Mononuclear cell (primary cell): Measurements from ENCODE around the gene GALNT13. TPM values are rescaled to one million over a fixed set of nuclear protein-coding genes. Genes with fewer than 3 reads are reported as not detected.

Source experiments
- H3K27me3 ChIP-seq: 2 replicates; pipeline ENCODE4 v1.6.0; 2011; ENCODE audit warnings: low read length, control low read depth; ENCODE audit not compliant: insufficient read depth
- H3K4me1 ChIP-seq: 2 replicates; pipeline ENCODE4 v1.5.1; 2011; ENCODE audit warnings: mild to moderate bottlenecking, low read length, control low read depth; ENCODE audit not compliant: insufficient read depth
- H3K4me3 ChIP-seq: 2 replicates; pipeline ENCODE4 v1.5.1; 2011; ENCODE audit warnings: mild to moderate bottlenecking, low read length, moderate library complexity
- H3K9me3 ChIP-seq: 2 replicates; pipeline ENCODE4 v1.5.1; 2011; ENCODE audit warnings: low read depth, mild to moderate bottlenecking, control low read depth, low read length
- total RNA-seq: library from RNA; depleted of rRNA; stranded (reverse); fragments of >200 nt; gene quantifications from one replicate; pipeline ENCODE4 v1.2.3, GENCODE V29; 2012

The GALNT13 gene
- total RNA-seq, 1 donor, result 0.21 TPM

DNA sequence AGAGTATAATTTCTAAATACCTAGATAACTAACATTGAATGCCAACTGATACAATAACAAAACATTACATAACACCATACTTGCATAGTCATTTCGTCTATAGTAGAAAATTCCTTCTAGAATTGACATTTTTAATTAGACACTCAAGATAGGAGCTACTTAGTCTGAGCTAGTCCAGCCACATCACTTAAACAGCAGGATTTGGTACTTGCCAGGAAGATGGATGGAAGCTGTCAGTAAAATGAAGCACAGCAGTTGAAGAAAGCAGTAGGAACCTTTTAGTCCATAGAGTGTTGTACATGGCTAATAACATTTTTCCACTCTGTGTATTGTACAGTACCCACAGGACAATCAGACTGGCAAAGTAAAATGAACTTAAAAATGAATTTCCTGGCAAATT is 372.0 kb downstream of the GALNT13 start:
- Histone ChIP-seq H3K27me3 (no peaks in the 10 kb centered on the region), H3K4me1 (no peaks in the 10 kb centered on the region), H3K4me3 (no peak overlapping the region)

DNA sequence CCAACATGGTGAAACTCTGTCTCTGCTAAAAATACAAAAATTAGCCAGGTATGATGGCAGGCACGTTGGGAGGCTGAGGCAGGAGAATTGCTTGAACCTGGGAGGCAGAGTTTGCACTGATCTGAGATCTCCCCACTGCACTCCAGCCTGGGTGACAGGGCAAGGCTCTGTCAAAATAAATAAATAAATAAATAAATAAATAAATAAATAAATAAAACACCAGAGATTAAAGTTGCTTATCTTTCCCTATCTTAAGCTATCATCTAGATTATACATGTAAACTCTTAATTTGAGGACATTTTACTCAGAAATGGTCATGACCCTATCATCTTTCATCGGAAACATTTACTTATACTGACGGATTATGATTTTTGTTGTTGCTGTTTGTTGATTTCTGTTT is 373.2 kb downstream of the GALNT13 start:
- Histone ChIP-seq H3K4me1 (no peaks in the 10 kb centered on the region), H3K27me3 (no peaks in the 10 kb centered on the region), H3K9me3 (no peaks in the 10 kb centered on the region), H3K4me3 (no peak overlapping the region)

More for the DNA sequence above, 372.0 kb downstream of the GALNT13 start:
- no peaks in the 10 kb centered on the region for H3K9me3 ChIP-seq

- Histone ChIP-seq H3K27me3 (no peaks in the 10 kb centered on the region), H3K4me1 (no peaks in the 10 kb centered on the region), H3K4me3 (no peak overlapping the region), H3K9me3 (no peaks in the 10 kb centered on the region)
These were observed 375.8 kb downstream of the GALNT13 start for GRCh38 chr2:154247503-154247902.

DNA sequence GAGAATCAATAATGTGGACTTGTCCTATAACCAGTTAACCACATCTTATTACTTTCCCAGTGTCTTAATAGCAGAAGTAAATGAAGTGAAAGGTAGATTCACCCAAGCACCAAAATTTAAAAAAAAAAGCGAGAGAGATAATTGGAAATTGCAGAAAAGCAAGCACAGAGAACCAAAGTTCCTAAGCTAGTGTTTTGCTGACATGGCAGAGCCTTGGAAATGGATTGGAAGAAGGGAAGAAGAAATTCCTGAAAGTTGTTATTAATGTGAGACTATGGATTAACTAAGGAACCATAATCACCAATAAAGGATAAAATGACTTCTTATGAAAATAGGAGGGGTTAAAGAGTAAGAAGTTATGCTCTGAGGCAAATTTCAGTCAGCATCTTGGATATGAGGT is 384.4 kb downstream of the GALNT13 start:
- Histone ChIP-seq H3K4me3 (no peak overlapping the region), H3K9me3 (no peaks in the 10 kb centered on the region), H3K27me3 (no peaks in the 10 kb centered on the region), H3K4me1 (no peaks in the 10 kb centered on the region)

DNA sequence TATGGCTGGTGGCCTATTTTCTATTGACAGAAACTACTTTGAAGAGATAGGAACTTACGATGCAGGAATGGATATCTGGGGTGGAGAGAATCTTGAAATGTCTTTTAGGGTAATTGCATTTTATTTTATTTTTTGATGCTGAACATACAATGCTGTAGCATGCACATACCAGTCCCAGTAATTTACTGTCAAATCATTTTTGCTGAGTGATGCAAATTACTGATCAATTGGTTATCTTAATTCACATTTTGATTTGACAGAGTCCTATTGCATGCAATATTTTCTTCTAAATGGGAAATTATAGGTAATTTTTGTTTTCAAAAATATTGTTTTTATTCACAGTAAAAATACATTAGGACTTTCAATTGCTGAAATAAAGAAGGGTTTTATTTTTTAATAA is 387.3 kb downstream of the GALNT13 start:
- no peak overlapping the region for H3K4me3 ChIP-seq
- H3K4me1 ChIP-seq, result no peaks in the 10 kb centered on the region
- no peaks in the 10 kb centered on the region for H3K9me3 ChIP-seq
- H3K27me3 ChIP-seq, result no peaks in the 10 kb centered on the region

DNA sequence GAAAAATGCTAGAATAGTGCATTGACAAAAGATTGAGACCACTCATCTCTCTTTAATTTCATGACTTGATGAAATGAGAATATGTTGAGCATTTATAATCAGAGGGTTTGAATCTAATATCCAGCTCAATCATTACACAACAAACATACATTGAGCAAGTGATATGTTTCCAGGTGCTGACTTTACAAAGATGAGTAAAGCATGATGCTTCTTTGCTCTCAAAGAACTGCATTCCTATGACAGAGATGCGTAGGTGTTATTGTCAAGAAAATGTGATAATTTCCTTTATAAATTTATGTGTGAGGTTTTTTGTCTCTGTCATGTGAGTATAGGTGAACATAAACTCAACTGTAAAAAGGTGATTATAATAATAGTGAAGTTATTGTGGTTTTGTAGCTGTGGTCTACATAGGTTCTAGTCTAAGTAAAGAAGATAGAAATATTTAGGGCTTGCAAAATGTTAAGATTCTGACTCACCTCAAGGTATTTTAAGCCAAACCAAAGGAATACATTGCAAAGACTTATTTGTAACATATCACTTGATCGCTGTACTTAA is 389.8 kb downstream of the GALNT13 start:
- no peaks in the 10 kb centered on the region for H3K9me3 ChIP-seq
- no peaks in the 10 kb centered on the region for H3K27me3 ChIP-seq
- no peaks in the 10 kb centered on the region for H3K4me1 ChIP-seq
- no peak overlapping the region for H3K4me3 ChIP-seq

GRCh38 chr2:154263206-154263605 is 391.5 kb downstream of the GALNT13 start:
- no peak overlapping the region for H3K4me3 ChIP-seq

DNA sequence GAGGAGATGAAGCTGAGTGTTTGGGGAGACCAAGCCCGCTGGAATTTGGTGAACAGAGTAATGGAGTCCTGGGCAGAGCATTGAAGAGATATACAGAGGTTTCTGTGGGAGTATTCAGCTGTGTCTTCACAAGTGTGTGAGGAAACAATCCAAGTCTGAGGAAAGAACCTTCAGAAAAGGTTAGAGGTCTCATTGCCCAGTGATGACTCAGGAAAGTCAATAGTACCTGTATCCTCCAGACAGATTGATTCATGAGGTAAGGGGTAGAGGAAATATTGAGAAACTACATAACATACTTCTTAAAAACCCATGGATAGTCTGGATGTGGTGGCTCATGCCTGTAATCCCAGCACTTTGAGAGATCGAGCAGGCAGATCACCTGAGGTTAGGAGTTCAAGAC is 392.3 kb downstream of the GALNT13 start:
- Histone ChIP-seq H3K4me3 (no peak overlapping the region), H3K4me1 (no peaks in the 10 kb centered on the region), H3K27me3 (no peaks in the 10 kb centered on the region), H3K9me3 (no peaks in the 10 kb centered on the region)

More at GRCh38 chr2:154263206-154263605, 391.5 kb downstream of the GALNT13 start:
- H3K27me3 ChIP-seq, result no peaks in the 10 kb centered on the region
- H3K9me3 ChIP-seq, result no peaks in the 10 kb centered on the region
- H3K4me1 ChIP-seq, result no peaks in the 10 kb centered on the region

DNA sequence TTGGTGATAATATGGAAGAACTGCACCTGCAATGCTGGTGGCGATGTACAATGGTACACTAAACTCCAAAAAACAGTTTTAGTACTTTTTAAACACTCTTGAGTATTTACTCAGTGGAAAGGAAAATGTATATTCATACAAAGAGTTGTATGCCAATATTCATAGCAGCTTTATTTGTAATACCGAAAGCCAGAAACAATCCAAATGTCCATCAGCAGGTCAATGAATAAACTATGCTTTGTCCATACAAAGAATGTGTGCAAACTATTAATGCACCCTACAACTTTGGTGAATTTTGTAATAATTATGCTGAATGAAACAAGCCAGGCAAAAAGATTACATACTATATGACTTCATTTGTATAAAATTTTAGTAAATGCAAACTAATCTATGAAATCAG is 396.3 kb downstream of the GALNT13 start:
- no peaks in the 10 kb centered on the region for H3K9me3 ChIP-seq
- no peaks in the 10 kb centered on the region for H3K4me1 ChIP-seq
- H3K27me3 ChIP-seq, result no peaks in the 10 kb centered on the region
- no peak overlapping the region for H3K4me3 ChIP-seq

- Histone ChIP-seq H3K4me1 (no peaks in the 10 kb centered on the region), H3K4me3 (no peak overlapping the region), H3K9me3 (no peaks in the 10 kb centered on the region), H3K27me3 (no peaks in the 10 kb centered on the region)
These were observed 408.8 kb downstream of the GALNT13 start for GRCh38 chr2:154280543-154280942.

DNA sequence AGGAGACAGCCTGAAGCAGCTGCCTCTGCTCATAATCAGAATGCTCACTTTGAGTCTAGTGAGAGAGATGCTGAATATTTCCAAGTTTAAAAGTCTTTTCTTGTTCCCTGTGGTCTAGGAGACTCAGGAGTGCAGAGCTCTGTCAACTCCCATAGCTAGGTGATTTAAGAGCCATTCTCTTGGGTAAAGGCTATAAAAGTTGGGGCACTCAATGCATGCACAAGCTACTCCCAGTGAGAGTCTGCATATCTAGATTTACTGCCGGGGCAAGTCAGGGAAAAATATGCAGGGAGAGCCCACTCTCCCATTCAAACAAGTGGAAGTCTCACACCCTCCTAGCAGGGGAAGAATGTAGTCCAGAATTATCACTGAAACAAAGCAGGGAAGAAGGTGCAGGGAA is 418.1 kb downstream of the GALNT13 start:
- H3K27me3 ChIP-seq, result no peaks in the 10 kb centered on the region
- H3K4me3 ChIP-seq, result no peak overlapping the region
- H3K9me3 ChIP-seq, result no peaks in the 10 kb centered on the region
- no peaks in the 10 kb centered on the region for H3K4me1 ChIP-seq

GRCh38 chr2:154291511-154291910 is 419.8 kb downstream of the GALNT13 start:
- H3K4me3 ChIP-seq, result no peak overlapping the region
- H3K27me3 ChIP-seq, result no peaks in the 10 kb centered on the region
- H3K9me3 ChIP-seq, result no peaks in the 10 kb centered on the region
- H3K4me1 ChIP-seq, result no peaks in the 10 kb centered on the region

DNA sequence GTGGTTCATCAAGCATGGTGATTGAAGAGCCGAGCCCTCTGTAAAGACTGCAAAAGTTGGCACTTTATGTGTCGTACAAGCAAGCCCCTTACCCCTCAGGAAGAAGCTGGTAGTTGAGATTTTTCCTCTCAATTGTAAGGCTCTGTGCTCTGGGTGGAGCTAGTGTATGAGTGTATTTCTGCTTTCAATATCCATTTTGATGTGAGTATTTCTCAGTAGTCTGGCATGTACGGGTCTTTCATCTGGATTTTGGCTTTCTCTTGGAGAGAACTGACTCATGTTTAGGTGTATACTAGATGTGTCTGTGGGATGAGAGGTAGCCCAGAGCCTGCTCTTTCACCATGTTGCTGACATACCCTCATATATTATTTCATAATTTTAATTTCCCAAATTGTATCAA is 420.2 kb downstream of the GALNT13 start:
- no peak overlapping the region for H3K4me3 ChIP-seq
- no peaks in the 10 kb centered on the region for H3K9me3 ChIP-seq
- no peaks in the 10 kb centered on the region for H3K4me1 ChIP-seq
- H3K27me3 ChIP-seq, result no peaks in the 10 kb centered on the region

DNA sequence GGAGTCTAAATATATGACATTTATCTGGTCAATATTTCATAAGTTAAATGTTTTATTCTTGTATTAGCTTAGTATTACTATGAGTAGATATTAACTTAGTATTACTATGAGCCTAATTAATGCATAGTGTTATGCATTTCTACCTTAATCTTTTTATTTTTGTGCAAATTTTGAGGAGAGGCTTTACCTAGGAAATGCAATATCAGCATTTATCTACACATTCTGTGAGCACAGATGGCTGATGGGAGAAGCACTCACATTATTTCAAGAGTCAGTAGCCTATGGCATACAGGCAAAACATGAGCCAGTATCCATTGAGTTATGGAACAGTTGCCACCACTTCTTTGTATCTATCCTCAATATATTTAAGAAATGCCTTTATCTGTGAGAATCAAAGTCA is 422.1 kb downstream of the GALNT13 start:
- no peaks in the 10 kb centered on the region for H3K9me3 ChIP-seq
- no peaks in the 10 kb centered on the region for H3K27me3 ChIP-seq
- H3K4me1 ChIP-seq, result no peaks in the 10 kb centered on the region
- H3K4me3 ChIP-seq, result no peak overlapping the region

DNA sequence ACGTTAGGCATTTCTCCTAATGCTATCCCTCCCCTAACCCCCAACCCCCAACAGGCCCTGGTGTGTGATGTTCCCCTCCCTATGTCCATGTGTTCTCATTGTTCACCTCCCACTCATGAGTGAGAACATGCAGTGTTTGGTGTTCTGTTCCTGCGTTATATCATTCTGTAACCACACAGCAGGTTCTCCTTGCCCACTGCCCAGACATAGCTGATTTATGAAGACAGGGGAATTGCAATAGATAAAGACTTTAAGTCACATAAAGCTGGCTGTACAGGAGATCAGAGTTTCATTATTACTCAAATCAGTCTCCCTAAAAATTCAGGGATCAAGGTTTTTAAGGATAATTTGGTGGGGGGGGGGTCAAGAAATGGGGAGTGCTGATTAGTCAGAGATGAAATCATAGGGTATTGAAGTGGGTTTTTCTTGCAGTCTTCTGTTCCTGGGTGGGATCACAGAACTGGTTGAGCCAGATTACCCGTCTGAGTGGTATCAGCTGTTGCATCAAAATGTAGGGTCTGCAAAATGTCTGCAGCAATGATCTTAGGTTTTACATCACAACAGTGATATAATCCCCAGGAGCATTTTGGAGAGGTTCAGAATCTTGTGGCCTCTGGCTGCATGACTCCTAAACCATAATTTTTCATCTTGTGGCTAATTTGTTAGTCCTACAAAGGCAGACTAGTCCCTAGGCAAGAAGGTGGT is 434.7 kb downstream of the GALNT13 start:
- H3K4me1 ChIP-seq, result no peaks in the 10 kb centered on the region
- no peak overlapping the region for H3K4me3 ChIP-seq
- H3K9me3 ChIP-seq, result no peaks in the 10 kb centered on the region
- H3K27me3 ChIP-seq, result no peaks in the 10 kb centered on the region

DNA sequence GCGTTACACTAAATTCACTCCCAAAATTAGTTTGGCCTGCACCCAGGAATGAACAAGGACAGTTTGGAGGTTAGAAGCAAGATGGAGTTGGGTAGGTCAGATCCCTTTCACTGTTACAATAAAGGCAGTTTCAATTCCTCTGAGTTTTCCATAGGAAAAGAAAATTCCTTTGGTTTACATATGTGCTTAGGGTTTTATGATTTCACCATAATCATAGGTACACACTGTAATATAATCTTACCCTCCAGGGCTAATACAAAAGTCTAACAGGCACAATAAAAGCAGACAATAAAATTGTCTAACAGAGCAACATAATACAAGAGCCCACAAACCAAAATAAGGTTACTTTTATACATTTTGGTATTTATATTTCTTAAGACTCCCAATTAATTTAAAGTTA is 435.3 kb downstream of the GALNT13 start:
- Histone ChIP-seq H3K27me3 (no peaks in the 10 kb centered on the region), H3K9me3 (no peaks in the 10 kb centered on the region), H3K4me1 (no peaks in the 10 kb centered on the region), H3K4me3 (no peak overlapping the region)
